Measurements from ENCODE around the gene CGN. TPM values are rescaled to one million over a fixed set of nuclear protein-coding genes. Genes with fewer than 3 reads are reported as not detected.

CGN gene
- total RNA-seq, 1 donor from 2014 or later = 1.7 TPM

GRCh38 chr1:151499930-151500329, 11.3 kb upstream of the CGN start:
- no peaks in the 10 kb centered on the region for H3K36me3 Mint-ChIP-seq (ENCODE audit: unreplicated experiment)

DNA sequence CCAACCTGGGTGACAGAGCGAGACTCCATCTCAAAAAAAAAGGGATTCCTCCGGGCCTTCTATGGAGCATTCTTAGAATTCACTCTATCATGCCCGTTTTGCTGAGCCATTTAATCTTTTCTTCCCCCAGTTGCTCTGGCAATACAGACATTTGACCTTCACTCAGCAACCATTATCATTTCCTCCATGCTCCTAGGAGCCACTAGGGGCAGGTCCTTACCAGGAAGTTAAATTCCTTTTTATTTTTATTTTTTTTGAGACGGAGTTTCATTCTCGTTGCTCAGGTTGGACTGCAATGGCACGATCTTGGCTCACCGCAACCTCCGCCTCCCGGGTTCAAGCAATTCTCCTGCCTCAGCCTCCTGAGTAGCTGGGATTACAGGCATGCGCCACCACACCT, 9.7 kb upstream of the CGN start:
- Mint-ChIP-seq H3K9me3 (ENCODE audit: unreplicated experiment) (no peaks in the 10 kb centered on the region), H3K4me3 (ENCODE audit: unreplicated experiment) (no peak overlapping the region), H3K36me3 (ENCODE audit: unreplicated experiment) (no peaks in the 10 kb centered on the region), H3K27me3 (ENCODE audit: unreplicated experiment) (peaks cover 30% of the 10 kb centered on the region), H3K4me1 (ENCODE audit: unreplicated experiment) (no peaks in the 10 kb centered on the region), H3K27ac (ENCODE audit: unreplicated experiment) (no peak overlapping the region)
- no peak for DNase-seq (ENCODE audit: extremely low spot score, unreplicated experiment)
- TF ChIP-seq, protein P1, sequence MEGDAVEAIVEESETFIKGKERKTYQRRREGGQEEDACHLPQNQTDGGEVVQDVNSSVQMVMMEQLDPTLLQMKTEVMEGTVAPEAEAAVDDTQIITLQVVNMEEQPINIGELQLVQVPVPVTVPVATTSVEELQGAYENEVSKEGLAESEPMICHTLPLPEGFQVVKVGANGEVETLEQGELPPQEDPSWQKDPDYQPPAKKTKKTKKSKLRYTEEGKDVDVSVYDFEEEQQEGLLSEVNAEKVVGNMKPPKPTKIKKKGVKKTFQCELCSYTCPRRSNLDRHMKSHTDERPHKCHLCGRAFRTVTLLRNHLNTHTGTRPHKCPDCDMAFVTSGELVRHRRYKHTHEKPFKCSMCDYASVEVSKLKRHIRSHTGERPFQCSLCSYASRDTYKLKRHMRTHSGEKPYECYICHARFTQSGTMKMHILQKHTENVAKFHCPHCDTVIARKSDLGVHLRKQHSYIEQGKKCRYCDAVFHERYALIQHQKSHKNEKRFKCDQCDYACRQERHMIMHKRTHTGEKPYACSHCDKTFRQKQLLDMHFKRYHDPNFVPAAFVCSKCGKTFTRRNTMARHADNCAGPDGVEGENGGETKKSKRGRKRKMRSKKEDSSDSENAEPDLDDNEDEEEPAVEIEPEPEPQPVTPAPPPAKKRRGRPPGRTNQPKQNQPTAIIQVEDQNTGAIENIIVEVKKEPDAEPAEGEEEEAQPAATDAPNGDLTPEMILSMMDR (IDR thresholded peaks at IDR 0.05) = no peak

More at GRCh38 chr1:151499930-151500329, 11.3 kb upstream of the CGN start:
- no peaks in the 10 kb centered on the region for H3K9me3 Mint-ChIP-seq (ENCODE audit: unreplicated experiment)
- no peak overlapping the region for H3K4me3 Mint-ChIP-seq (ENCODE audit: unreplicated experiment)
- no peak for DNase-seq (ENCODE audit: extremely low spot score, unreplicated experiment)
- peaks cover 9% of the 10 kb centered on the region for H3K4me1 Mint-ChIP-seq (ENCODE audit: unreplicated experiment)
- TF ChIP-seq, protein P1 (IDR thresholded peaks at IDR 0.05) = no peak
- no peak overlapping the region for H3K27ac Mint-ChIP-seq (ENCODE audit: unreplicated experiment)
- peaks cover 17% of the 10 kb centered on the region for H3K27me3 Mint-ChIP-seq (ENCODE audit: unreplicated experiment)

DNA sequence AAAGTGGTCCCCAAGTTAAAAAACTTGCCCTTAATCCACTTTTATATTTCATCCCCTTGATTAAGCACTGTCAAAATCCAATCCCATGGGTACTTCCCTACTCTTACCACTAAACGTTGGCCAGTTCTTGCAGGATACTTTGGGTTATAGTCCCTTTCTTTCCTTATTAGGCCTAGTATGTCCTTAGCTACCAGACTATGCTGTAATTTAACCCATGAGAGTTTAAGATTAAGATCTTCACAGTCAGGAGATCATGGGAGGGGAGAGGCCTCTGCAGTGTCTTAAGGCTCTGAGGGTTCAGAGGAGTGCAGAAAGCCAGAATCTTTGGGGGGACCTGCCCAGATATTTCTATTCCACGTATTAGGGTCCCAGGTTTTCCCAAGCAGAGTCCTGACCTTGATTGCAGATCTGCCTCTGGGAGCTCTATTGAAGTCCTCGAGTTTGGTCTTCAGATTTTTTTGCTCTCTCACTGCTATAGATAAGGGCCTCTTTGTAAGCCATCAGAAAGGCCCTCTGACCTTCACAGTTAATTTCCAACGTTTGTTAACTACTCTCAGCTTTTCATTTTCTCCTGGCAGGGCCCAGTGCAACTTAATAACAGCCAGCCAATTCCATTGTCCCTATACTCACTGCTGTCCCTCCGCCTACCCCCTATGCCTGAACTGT, 9.0 kb upstream of the CGN start:
- Mint-ChIP-seq H3K36me3 (ENCODE audit: unreplicated experiment) (no peaks in the 10 kb centered on the region), H3K9me3 (ENCODE audit: unreplicated experiment) (no peaks in the 10 kb centered on the region), H3K27me3 (ENCODE audit: unreplicated experiment) (peaks cover 32% of the 10 kb centered on the region), H3K4me1 (ENCODE audit: unreplicated experiment) (no peaks in the 10 kb centered on the region), H3K4me3 (ENCODE audit: unreplicated experiment) (no peak overlapping the region), H3K27ac (ENCODE audit: unreplicated experiment) (no peak overlapping the region)
- TF ChIP-seq, protein P1 (IDR thresholded peaks at IDR 0.05) = no peak
- DNase-seq (ENCODE audit: extremely low spot score, unreplicated experiment) = no peak

DNA sequence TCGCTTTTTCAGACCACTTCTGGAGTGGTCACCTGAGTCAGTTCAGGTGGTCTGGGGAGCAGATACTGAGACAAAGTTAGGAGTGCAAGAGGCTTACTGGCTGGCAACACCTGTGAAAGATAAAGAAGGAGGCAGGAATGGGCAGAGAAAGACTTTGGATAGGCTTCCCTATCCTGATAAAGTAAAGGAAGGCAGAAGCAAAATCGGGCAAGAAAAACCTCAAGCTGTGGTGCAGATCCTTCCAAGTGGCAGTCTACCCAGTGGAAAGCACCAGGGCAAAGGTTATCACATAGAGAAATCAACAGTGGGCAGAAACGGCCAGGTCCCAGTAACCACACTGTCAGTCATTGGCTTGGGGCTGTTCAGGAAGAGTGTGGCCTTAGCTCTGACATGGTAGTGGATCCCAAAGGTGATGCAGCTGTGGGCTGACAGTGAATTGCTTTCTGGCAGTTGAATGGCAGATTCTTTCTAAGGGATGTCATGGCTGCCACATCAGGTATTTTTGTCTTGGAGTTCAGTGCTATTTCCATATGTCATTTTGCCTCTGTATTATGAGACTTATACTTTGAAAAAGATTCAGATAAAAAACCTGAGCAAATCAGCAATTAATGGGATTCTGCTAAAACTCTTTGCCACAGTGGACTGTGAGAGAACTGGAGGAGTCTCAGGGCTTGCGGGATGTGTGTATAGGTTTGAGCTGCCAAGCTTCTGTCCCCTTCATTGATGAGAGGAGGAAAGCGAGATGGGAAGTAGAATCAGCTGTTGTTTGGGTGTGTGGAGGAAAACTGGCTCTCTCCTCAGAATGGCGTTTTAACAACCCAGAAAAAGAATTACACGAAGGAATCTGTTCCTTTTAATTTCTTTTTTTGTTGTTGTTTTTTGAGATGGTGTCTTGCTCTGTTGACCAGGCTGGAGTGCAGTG, 8.1 kb upstream of the CGN start:
- H3K4me1 Mint-ChIP-seq (ENCODE audit: unreplicated experiment) = no peaks in the 10 kb centered on the region
- no peak for DNase-seq (ENCODE audit: extremely low spot score, unreplicated experiment)
- no peak overlapping the region for H3K27ac Mint-ChIP-seq (ENCODE audit: unreplicated experiment)
- H3K9me3 Mint-ChIP-seq (ENCODE audit: unreplicated experiment) = no peaks in the 10 kb centered on the region
- no peak overlapping the region for H3K4me3 Mint-ChIP-seq (ENCODE audit: unreplicated experiment)
- peaks cover 34% of the 10 kb centered on the region for H3K27me3 Mint-ChIP-seq (ENCODE audit: unreplicated experiment)
- TF ChIP-seq, protein P1 (IDR thresholded peaks at IDR 0.05) = no peak
- H3K36me3 Mint-ChIP-seq (ENCODE audit: unreplicated experiment) = no peaks in the 10 kb centered on the region

- Mint-ChIP-seq H3K9me3 (ENCODE audit: unreplicated experiment) (no peaks in the 10 kb centered on the region), H3K27ac (ENCODE audit: unreplicated experiment) (no peak overlapping the region), H3K36me3 (ENCODE audit: unreplicated experiment) (no peaks in the 10 kb centered on the region), H3K27me3 (ENCODE audit: unreplicated experiment) (peaks cover 32% of the 10 kb centered on the region), H3K4me1 (ENCODE audit: unreplicated experiment) (no peaks in the 10 kb centered on the region), H3K4me3 (ENCODE audit: unreplicated experiment) (no peak overlapping the region)
- no peak for DNase-seq (ENCODE audit: extremely low spot score, unreplicated experiment)
- TF ChIP-seq, protein P1 (IDR thresholded peaks at IDR 0.05) = no peak
Observed at GRCh38 chr1:151504252-151504651, 6.9 kb upstream of the CGN start.

All from osteocyte (in vitro differentiated cells).